Breast epithelium (tissue), 4 donors: ENCODE data around the gene ATP10B. TPM values are rescaled to one million over a fixed set of nuclear protein-coding genes. Genes with fewer than 3 reads are reported as not detected.

ENCODE experiments used
- DNase-seq, 2 donors: peaks; one replicate each; pipeline ENCODE4 v3.0.0-alpha.2; 2019; ENCODE audit warnings: low spot score in 2 of 2
- H3K27ac ChIP-seq, 2 donors: fragments of 200-600 bp; sonication (generic) in 1 of 2; one replicate each; pipeline ENCODE4 v1.5.1; 2016 to 2019; ENCODE audit warnings: mild to moderate bottlenecking in 1 of 2
- H3K27me3 ChIP-seq, 2 donors: fragments of 200-600 bp; sonication (generic) in 1 of 2; one replicate each; pipeline versions ENCODE4 v1.5.1 to v1.6.0; 2017 to 2019; ENCODE audit warnings: control low read depth in 1 of 2, mild to moderate bottlenecking in 1 of 2
- H3K36me3 ChIP-seq: fragments of 200-600 bp; one replicate; pipeline ENCODE4 v1.5.1; 2019
- H3K4me1 ChIP-seq, 2 donors: fragments of 200-600 bp; sonication (generic); one replicate each; pipeline ENCODE4 v1.5.1; 2016 to 2019; ENCODE audit warnings: control low read depth in 1 of 2
- H3K4me3 ChIP-seq, 3 donors: fragments of 200-600 bp; sonication (generic); 1 replicate in 2 of 3; 2 replicates in 1 of 3; pipeline ENCODE4 v1.5.1; 2016 to 2019; ENCODE audit warnings: mild to moderate bottlenecking in 3 of 3, moderate library complexity in 2 of 3
- H3K9me3 ChIP-seq, 2 donors: fragments of 200-600 bp; sonication (generic) in 1 of 2; one replicate each; pipeline ENCODE4 v1.5.1; 2016 to 2019; ENCODE audit warnings: control low read depth in 1 of 2
- CTCF ChIP-seq, 3 donors: fragments of 450-650 bp; IDR thresholded peaks; one replicate each; pipeline ENCODE4 v1.5.1; 2016 to 2017; ENCODE audit warnings: antibody characterized with exemption in 3 of 3, mild to moderate bottlenecking in 3 of 3, moderate library complexity in 3 of 3
- POLR2A ChIP-seq: fragments of 450-650 bp; IDR thresholded peaks from one replicate; pipeline ENCODE4 v1.6.1; 2016; ENCODE audit warnings: antibody characterized with exemption, mild to moderate bottlenecking, moderate library complexity
- POLR2AphosphoS5 ChIP-seq, 3 donors: sonication (generic); formaldehyde crosslinking; IDR thresholded peaks; one replicate each; pipeline ENCODE4 v1.6.1; 2017; ENCODE audit warnings: antibody characterized with exemption in 3 of 3
- intact Hi-C: fragments of 100-400 bp; cut with DNase I; formaldehyde crosslinking; loops from one replicate; pipeline ENCODE4 v1.15.1; 2023; ENCODE audit warnings: low total_unique reads
- total RNA-seq, 3 donors: library from RNA; depleted of rRNA; stranded (reverse); fragments of >200 nt; gene quantifications; one replicate each; pipeline ENCODE4 v1.1.0, GENCODE V29; 2016

ATP10B gene
- total RNA-seq, 3 donors from 2014 or later = under 0.01 to 2.9 TPM; not detected in 1

- intact Hi-C loops = no loop called here
- H3K9me3 ChIP-seq = no peaks in the 10 kb centered on the region
- no peak for TF ChIP-seq POLR2AphosphoS5 (IDR thresholded peaks at IDR 0.05)
- TF ChIP-seq CTCF (IDR thresholded peaks at IDR 0.05) = no peak
- no peak for TF ChIP-seq POLR2A
These were observed 200.0 kb downstream of the ATP10B start for GRCh38 chr5:160651692-160652645.

GRCh38 chr5:160649304-160649703 lies 202.7 kb downstream of the ATP10B start:
- Histone ChIP-seq H3K4me3 (no peak overlapping the region), H3K27ac (no peak overlapping the region), H3K9me3 (no peaks in the 10 kb centered on the region), H3K27me3 (no peaks in the 10 kb centered on the region), H3K4me1 (no peaks in the 10 kb centered on the region), H3K36me3 (no peaks in the 10 kb centered on the region)
- no peak for TF ChIP-seq CTCF (IDR thresholded peaks at IDR 0.05)
- no peak for TF ChIP-seq POLR2A
- no peak for TF ChIP-seq POLR2AphosphoS5 (IDR thresholded peaks at IDR 0.05)
- intact Hi-C loops = no loop called here
- no peak for DNase-seq

More at GRCh38 chr5:160651692-160652645, 200.0 kb downstream of the ATP10B start:
- Histone ChIP-seq H3K36me3 (no peaks in the 10 kb centered on the region), H3K27me3 (no peaks in the 10 kb centered on the region), H3K4me3 (no peak overlapping the region), H3K4me1 (no peaks in the 10 kb centered on the region), H3K27ac (no peak overlapping the region)
- DNase-seq = no peak

GRCh38 chr5:160646033-160646432 lies 206.0 kb downstream of the ATP10B start:
- Histone ChIP-seq H3K27me3 (no peaks in the 10 kb centered on the region), H3K9me3 (no peaks in the 10 kb centered on the region), H3K4me1 (no peaks in the 10 kb centered on the region), H3K4me3 (no peak overlapping the region), H3K36me3 (no peaks in the 10 kb centered on the region), H3K27ac (no peak overlapping the region)
- intact Hi-C loops = no loop called here
- no peak for TF ChIP-seq POLR2AphosphoS5 (IDR thresholded peaks at IDR 0.05)
- TF ChIP-seq CTCF (IDR thresholded peaks at IDR 0.05) = no peak
- TF ChIP-seq POLR2A = no peak
- no peak for DNase-seq

GRCh38 chr5:160643616-160644240 lies 208.3 kb downstream of the ATP10B start:
- H3K36me3 ChIP-seq = no peaks in the 10 kb centered on the region
- TF ChIP-seq POLR2AphosphoS5 (IDR thresholded peaks at IDR 0.05) = no peak
- no peak for TF ChIP-seq CTCF (IDR thresholded peaks at IDR 0.05)
- no peak for TF ChIP-seq POLR2A
- no peak overlapping the region for H3K4me3 ChIP-seq

GRCh38 chr5:160641405-160641804 lies 210.6 kb downstream of the ATP10B start:
- intact Hi-C loops = no loop called here
- Histone ChIP-seq H3K9me3 (no peaks in the 10 kb centered on the region), H3K27me3 (no peaks in the 10 kb centered on the region), H3K4me3 (no peak overlapping the region), H3K27ac (no peak overlapping the region), H3K4me1 (no peaks in the 10 kb centered on the region), H3K36me3 (no peaks in the 10 kb centered on the region)
- DNase-seq = no peak
- TF ChIP-seq POLR2A (no peak), POLR2AphosphoS5 (IDR thresholded peaks at IDR 0.05) (no peak), CTCF (IDR thresholded peaks at IDR 0.05) (no peak)

More at GRCh38 chr5:160643616-160644240, 208.3 kb downstream of the ATP10B start:
- no peak for DNase-seq
- H3K9me3 ChIP-seq = no peaks in the 10 kb centered on the region
- no peaks in the 10 kb centered on the region for H3K4me1 ChIP-seq
- H3K27me3 ChIP-seq = no peaks in the 10 kb centered on the region
- intact Hi-C loops = no loop called here
- H3K27ac ChIP-seq = no peak overlapping the region
